GM20431 (cell line): Measurements from ENCODE around the gene PPOX.

ENCODE experiments used
- in situ Hi-C: fragments of 300-500 bp; cut with MseI, MboI; formaldehyde crosslinking; loops from one replicate; pipeline ENCODE4 v1.15.0; 2020; ENCODE audit warnings: low sequenced_read_pairs; ENCODE audit not compliant: unreplicated experiment

Gene PPOX

GRCh38 chr1:161218301-161219077, 52.3 kb downstream of the PPOX start:
- in situ Hi-C loops = no loop called here

- in situ Hi-C loops = no loop called here
Observed at GRCh38 chr1:161219078-161219892, 53.1 kb downstream of the PPOX start.

GRCh38 chr1:161220002-161220401, 53.8 kb downstream of the PPOX start:
- in situ Hi-C loops = loop anchor here (10.0 kb wide), 1 partner anchor 155 kb away; no protein-coding TSS in a partner anchor
